GM12872 (cell line): ENCODE data around the gene ADGRE3.

Experiments used
- TF ChIP-seq, protein P1 (sequence below): IDR thresholded peaks from 3 replicates; pipeline ENCODE4 v1.5.1; 2011; ENCODE audit warnings: low read depth, mild to moderate bottlenecking, low read length, moderate library complexity; ENCODE audit not compliant: insufficient read depth

ADGRE3 gene

DNA sequence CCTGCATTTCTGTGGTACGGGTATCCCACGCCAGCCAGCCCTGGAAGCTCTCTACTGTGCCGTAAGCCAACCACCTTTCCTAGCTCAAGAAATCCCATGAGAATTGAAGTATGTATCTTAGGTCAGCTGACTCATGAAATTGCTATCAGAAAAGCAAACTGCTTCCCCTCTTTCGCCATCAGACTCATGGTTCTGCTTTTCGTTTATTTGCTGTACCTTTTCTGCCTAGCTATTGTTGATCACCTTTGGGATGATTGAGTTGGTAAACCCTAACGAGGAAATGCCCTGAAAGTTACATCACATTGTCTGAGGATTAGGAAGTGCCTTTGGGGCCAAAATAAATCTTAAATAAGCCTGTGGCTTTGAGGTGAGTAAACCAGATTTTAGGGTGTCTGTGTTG lies at the start of gene ADGRE3:
Gene ADGRE3 (minus strand): TSS at position 81 of the 400 bp plus-strand sequence. CDS start 74 bp downstream, at position 7.
- TF ChIP-seq, protein P1, sequence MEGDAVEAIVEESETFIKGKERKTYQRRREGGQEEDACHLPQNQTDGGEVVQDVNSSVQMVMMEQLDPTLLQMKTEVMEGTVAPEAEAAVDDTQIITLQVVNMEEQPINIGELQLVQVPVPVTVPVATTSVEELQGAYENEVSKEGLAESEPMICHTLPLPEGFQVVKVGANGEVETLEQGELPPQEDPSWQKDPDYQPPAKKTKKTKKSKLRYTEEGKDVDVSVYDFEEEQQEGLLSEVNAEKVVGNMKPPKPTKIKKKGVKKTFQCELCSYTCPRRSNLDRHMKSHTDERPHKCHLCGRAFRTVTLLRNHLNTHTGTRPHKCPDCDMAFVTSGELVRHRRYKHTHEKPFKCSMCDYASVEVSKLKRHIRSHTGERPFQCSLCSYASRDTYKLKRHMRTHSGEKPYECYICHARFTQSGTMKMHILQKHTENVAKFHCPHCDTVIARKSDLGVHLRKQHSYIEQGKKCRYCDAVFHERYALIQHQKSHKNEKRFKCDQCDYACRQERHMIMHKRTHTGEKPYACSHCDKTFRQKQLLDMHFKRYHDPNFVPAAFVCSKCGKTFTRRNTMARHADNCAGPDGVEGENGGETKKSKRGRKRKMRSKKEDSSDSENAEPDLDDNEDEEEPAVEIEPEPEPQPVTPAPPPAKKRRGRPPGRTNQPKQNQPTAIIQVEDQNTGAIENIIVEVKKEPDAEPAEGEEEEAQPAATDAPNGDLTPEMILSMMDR = no peak

DNA sequence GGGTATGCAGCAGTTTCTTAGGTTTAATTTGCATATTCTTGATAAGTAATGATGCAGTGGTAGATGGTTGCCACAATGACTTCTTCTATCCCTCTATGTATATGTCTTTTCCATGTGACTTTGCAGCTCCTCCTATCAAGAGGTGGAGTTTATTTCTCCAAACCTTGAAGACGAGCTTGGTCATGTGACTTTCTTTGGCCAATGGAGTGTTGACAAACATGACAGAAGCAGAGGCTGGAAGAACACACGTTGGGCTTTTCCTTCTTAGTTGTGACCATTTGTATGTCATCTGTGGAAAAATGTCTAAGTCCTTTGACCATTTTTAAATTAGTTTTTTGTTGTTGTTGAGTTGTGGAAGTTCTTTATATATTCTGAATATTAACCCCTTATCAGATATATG lies 47.5 kb upstream of the ADGRE3 start:
- TF ChIP-seq, protein P1 = no peak

GRCh38 chr19:14719162-14719561 lies 44.5 kb upstream of the ADGRE3 start:
- TF ChIP-seq, protein P1 = no peak

DNA sequence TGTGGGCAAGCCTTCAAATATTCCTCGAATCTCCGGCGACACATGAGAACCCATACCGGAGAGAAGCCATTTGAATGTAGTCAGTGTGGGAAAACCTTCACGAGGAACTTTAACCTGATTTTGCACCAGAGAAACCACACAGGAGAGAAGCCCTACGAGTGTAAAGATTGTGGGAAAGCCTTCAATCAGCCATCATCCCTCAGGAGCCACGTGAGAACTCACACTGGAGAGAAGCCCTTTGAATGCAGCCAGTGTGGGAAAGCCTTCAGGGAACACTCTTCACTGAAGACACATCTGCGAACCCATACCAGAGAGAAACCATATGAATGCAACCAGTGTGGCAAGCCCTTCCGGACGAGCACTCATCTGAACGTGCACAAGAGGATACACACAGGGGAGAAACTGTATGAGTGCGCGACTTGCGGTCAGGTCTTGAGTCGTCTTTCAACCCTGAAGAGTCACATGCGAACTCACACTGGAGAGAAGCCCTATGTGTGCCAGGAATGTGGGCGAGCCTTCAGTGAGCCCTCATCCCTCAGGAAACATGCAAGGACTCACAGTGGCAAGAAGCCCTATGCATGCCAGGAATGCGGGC lies 44.0 kb upstream of the ADGRE3 start:
- TF ChIP-seq, protein P1 = no peak

DNA sequence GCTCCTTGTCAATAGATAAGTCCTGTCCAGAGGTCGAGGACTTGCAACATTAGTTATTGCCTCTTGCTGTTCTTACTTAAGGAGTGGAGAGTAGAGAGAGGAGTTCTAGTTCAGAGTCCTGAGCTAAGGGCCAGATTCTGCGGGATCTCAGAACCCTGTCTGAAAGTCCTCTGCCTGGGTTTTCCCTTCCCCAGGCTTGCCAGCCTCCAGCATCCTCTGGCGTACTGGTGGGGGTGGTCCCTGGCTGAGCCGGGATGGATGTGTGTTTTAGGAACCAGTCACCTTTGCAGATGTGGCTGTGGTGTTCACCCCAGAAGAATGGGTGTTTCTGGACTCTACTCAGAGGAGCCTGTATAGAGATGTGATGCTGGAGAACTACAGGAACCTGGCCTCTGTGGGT lies 41.2 kb upstream of the ADGRE3 start:
- TF ChIP-seq, protein P1 = no peak

- TF ChIP-seq, protein P1 = no peak
These were observed 29.8 kb upstream of the ADGRE3 start for GRCh38 chr19:14704450-14704849.

DNA sequence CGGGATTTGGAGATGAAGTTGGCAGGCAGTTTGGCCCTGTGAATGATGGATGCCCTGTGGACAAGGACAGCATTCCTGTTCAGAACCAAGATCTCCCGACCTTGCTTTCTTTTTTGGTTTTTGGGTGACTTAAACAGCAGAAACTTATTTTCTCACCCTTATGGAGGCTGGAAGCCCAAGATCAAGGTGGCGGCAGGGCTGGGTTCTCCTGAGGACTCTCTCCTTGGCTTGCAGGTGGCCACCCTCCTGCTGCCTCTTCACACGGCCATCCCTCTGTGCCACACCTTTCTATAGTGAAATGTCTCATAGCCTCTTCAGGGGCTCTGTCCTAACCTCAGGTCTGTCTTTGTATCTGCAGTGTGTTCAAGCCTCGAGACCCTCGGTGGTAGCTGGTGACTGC lies 29.2 kb upstream of the ADGRE3 start:
- TF ChIP-seq, protein P1 = no peak
